ENCODE data around the gene SUV39H1.

GRCh38 chrX:48754238-48754637 is 57.7 kb downstream of the SUV39H1 start:
- TF ChIP-seq POLR2AphosphoS5 (IDR thresholded peaks at IDR 0.05; ENCODE audit: insufficient read depth in 1 of 2, low read depth in 1 of 2) = no peak
- TF ChIP-seq CTCF (IDR thresholded peaks at IDR 0.05) = no peak
